HG03520 (cell line): Measurements from ENCODE around the gene CACNG1.
"Not testable (repeated sequence)": the region's sequence is repeated elsewhere in the genome, so short reads cannot be mapped to it uniquely, and the experiment has no call there.

Experiments used
- ATAC-seq: cut with Tn5 transposase; IDR thresholded peaks from one replicate; pipeline ENCODE4 v1.9.1; 2021; ENCODE audit warnings: mild to moderate bottlenecking, moderate library complexity; ENCODE audit not compliant: unreplicated experiment

Gene CACNG1

GRCh38 chr17:67074781-67075180 is 30.4 kb downstream of the CACNG1 start:
- ATAC-seq, result no peak

GRCh38 chr17:67076290-67076689 is 31.9 kb downstream of the CACNG1 start:
- ATAC-seq, result no peak

- no peak for ATAC-seq
Observed at GRCh38 chr17:67078292-67078691, 33.9 kb downstream of the CACNG1 start.

- ATAC-seq, result no peak
Observed at GRCh38 chr17:67079491-67079890, 35.1 kb downstream of the CACNG1 start.

GRCh38 chr17:67080804-67081203 is 36.5 kb downstream of the CACNG1 start:
- ATAC-seq, result no peak

GRCh38 chr17:67082107-67082506 is 37.8 kb downstream of the CACNG1 start:
- peak; percentile 71 for ATAC-seq

DNA sequence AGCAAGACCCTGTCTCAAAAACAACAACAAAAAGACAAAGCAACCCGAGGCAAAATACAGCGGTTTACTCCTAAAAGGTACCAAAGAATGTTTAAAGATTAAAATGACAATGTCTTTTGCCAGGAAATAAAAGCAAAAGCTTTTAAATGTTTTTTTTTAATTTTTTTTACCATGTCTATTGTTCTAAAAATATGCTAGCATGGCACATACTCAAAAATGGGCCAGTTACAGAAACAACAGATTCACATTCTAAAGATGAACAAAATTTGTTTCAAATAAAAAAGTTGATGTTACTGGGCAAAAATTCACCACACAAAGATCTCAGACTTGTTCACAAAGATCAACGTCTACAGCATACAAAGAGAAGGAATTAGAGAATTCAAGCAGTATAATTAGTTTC is 41.1 kb downstream of the CACNG1 start:
- no peak for ATAC-seq

DNA sequence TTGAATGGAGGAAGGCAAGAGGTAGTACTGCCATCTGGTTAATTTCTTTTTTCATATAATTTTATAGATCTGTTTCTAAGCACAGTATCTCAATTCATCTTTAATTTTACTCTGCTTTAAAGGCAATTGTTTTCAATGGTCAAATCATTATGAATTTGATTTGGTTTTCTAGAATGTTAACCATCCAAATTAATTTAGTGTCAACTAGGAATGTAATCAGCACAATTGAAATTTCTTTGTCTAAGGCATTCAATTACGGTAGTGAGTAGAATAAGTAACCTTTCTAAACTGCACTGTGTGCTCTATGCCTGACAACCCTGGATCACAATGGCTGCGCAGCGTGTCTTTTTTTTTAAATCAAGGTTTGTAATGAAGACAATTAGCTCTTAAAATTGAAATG is 44.3 kb downstream of the CACNG1 start:
- no peak for ATAC-seq

DNA sequence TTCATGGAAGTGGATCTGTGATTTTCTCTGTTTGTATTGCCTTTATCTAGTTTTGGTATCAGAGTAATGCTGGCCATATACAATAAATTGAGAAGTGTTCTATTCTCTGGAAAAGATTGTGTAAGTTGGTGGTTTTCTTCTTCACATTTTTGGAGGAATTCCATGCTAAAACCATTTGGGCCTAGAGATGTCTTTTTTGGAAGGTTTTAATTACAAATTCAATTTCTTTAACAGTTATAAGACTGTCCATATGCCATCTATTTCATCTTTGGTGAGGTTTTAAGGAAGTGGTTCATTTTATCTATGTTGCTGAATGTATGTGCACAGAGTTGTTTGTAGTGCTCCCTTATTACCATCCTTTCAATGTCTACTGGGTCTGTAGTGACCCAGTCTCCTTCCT is 46.0 kb downstream of the CACNG1 start:
- ATAC-seq, result no peak

- ATAC-seq, result no peak
Observed at GRCh38 chr17:67092291-67092690, 47.9 kb downstream of the CACNG1 start.

GRCh38 chr17:67092710-67093109 is 48.4 kb downstream of the CACNG1 start:
- ATAC-seq, result not testable (repeated sequence)

- no peak for ATAC-seq
Observed at GRCh38 chr17:67093348-67093747, 49.0 kb downstream of the CACNG1 start.

DNA sequence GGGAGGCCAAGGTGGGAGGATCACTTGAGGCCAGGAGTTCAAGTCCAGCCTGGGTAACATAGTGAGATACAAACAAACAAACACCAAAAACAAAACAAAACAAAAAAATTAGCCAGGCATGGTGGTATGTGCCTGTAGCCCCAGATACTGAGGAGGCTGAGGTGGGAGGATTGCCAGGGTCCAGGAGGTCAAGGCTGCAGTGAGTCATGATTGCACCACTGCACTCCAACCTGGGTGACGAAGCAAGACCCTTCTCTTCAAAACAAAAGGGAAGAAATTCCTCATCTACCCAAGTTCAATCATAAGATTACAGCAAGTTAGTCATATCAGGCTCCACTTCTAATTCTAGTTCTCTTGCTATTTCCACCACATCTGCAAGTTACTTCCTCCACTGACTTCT is 50.9 kb downstream of the CACNG1 start:
- ATAC-seq, result not testable (repeated sequence)

- no peak for ATAC-seq
Observed at GRCh38 chr17:67095803-67096202, 51.4 kb downstream of the CACNG1 start.

GRCh38 chr17:67096609-67097008 is 52.3 kb downstream of the CACNG1 start:
- ATAC-seq, result no peak

GRCh38 chr17:67098006-67098405 is 53.7 kb downstream of the CACNG1 start:
- no peak for ATAC-seq

- not testable (repeated sequence) for ATAC-seq
Observed at GRCh38 chr17:67104641-67105040, 60.3 kb downstream of the CACNG1 start.

DNA sequence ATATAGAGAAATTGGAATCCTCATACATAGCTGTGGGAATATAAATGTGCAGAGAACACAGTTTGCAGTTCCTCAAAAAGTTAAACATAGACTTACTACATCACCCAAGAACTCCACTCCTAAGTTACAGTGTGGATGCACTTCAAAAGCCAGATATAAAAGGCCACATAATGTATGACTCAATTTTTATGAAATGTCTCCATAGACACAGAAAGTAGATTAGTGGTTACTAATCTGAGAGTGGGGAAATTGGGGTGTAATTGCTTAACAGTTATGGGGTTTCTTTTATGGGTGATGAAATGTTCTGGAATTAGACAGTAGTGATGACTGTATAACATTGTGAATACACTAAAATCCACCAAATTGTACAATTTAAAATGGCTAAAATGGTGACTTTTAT is 60.9 kb downstream of the CACNG1 start:
- no peak for ATAC-seq
